Liver (tissue), 9 donors: ENCODE results near the gene FBXO10. TPM values are rescaled to one million over a fixed set of nuclear protein-coding genes. Genes with fewer than 3 reads are reported as not detected.

Experiments used
- DNase-seq: peaks from one replicate; pipeline ENCODE4 v3.0.0-alpha.2; 2017; ENCODE audit warnings: low spot score
- H3K27ac ChIP-seq, 2 donors: one replicate each; pipeline ENCODE4 v1.7.0; 2013; ENCODE audit warnings: inconsistent platforms in 2 of 2, low read length in 2 of 2, control low read depth in 1 of 2, low read depth in 1 of 2, mild to moderate bottlenecking in 1 of 2
- H3K27me3 ChIP-seq, 4 donors: one replicate each; pipeline versions ENCODE4 v1.6.1 to v1.7.0; 2013; ENCODE audit warnings: low read length in 3 of 4, inconsistent platforms in 1 of 4, mild to moderate bottlenecking in 1 of 4, moderate library complexity in 1 of 4; ENCODE audit not compliant: control insufficient read depth in 4 of 4, insufficient read depth in 4 of 4
- H3K36me3 ChIP-seq, 4 donors: one replicate each; pipeline versions ENCODE4 v1.6.1 to v1.7.0; 2013; ENCODE audit warnings: low read length in 3 of 4, mild to moderate bottlenecking in 3 of 4, low read depth in 1 of 4, moderate library complexity in 1 of 4; ENCODE audit not compliant: control insufficient read depth in 4 of 4, insufficient read depth in 3 of 4
- H3K4me1 ChIP-seq, 4 donors: one replicate each; pipeline versions ENCODE4 v1.6.1 to v1.7.0; 2013; ENCODE audit warnings: low read length in 3 of 4, mild to moderate bottlenecking in 3 of 4, moderate library complexity in 1 of 4; ENCODE audit not compliant: control insufficient read depth in 4 of 4, insufficient read depth in 4 of 4
- H3K4me3 ChIP-seq, 3 donors: one replicate each; pipeline versions ENCODE4 v1.6.1 to v1.7.0; 2013; ENCODE audit warnings: low read length in 3 of 3, control low read depth in 1 of 3, low read depth in 1 of 3, mild to moderate bottlenecking in 1 of 3
- H3K9ac ChIP-seq, 2 donors: one replicate each; pipeline ENCODE4 v1.7.0; 2013; ENCODE audit warnings: low read length in 2 of 2, mild to moderate bottlenecking in 2 of 2, moderate library complexity in 2 of 2, control low read depth in 1 of 2, low read depth in 1 of 2
- H3K9me3 ChIP-seq, 4 donors: one replicate each; pipeline versions ENCODE4 v1.6.1 to v1.7.0; 2013; ENCODE audit warnings: low read length in 3 of 4; ENCODE audit not compliant: control insufficient read depth in 4 of 4
- EGR1 ChIP-seq, 2 donors: IDR thresholded peaks; 2 replicates each; pipeline ENCODE4 v1.6.1; 2016 to 2018; ENCODE audit warnings: antibody characterized with exemption in 2 of 2, low read depth in 2 of 2
- FOXA1 ChIP-seq: IDR thresholded peaks from 2 replicates; pipeline ENCODE4 v1.6.1; 2016; ENCODE audit warnings: antibody characterized with exemption
- FOXA2 ChIP-seq: IDR thresholded peaks from 2 replicates; pipeline ENCODE4 v1.6.1; 2016; ENCODE audit warnings: antibody characterized with exemption
- GABPA ChIP-seq, 2 donors: IDR thresholded peaks in 1 of 2; conservative IDR thresholded peaks in 1 of 2; 2 replicates each; pipeline ENCODE4 v1.6.1; 2016; ENCODE audit warnings: antibody characterized with exemption in 2 of 2, mild to moderate bottlenecking in 1 of 2, moderate library complexity in 1 of 2
- HNF4A ChIP-seq, 2 donors: conservative IDR thresholded peaks; 2 replicates each; pipeline ENCODE4 v1.6.1; 2016; ENCODE audit warnings: antibody characterized with exemption in 2 of 2, mild to moderate bottlenecking in 2 of 2
- HNF4G ChIP-seq: IDR thresholded peaks from 2 replicates; pipeline ENCODE4 v1.6.1; 2016; ENCODE audit warnings: antibody characterized with exemption
- JUND ChIP-seq, 2 donors: IDR thresholded peaks; 2 replicates each; pipeline ENCODE4 v1.6.1; 2016; ENCODE audit warnings: antibody characterized with exemption in 2 of 2
- NR2F2 ChIP-seq: IDR thresholded peaks from 2 replicates; pipeline ENCODE4 v1.6.1; 2016; ENCODE audit warnings: antibody characterized with exemption
- RAD21 ChIP-seq, 2 donors: IDR thresholded peaks; 2 replicates each; pipeline ENCODE4 v1.6.1; 2016; ENCODE audit warnings: antibody characterized with exemption in 2 of 2, mild to moderate bottlenecking in 2 of 2
- RXRA ChIP-seq, 2 donors: IDR thresholded peaks; 2 replicates each; pipeline ENCODE4 v1.6.1; 2017 to 2018; ENCODE audit warnings: antibody characterized with exemption in 2 of 2, mild to moderate bottlenecking in 1 of 2
- SP1 ChIP-seq: IDR thresholded peaks from 2 replicates; pipeline ENCODE4 v1.6.1; 2018; ENCODE audit warnings: antibody characterized with exemption, mild to moderate bottlenecking
- TAF1 ChIP-seq: conservative IDR thresholded peaks from 2 replicates; pipeline ENCODE4 v1.6.1; 2016; ENCODE audit warnings: antibody characterized with exemption, mild to moderate bottlenecking
- YY1 ChIP-seq: IDR thresholded peaks from 2 replicates; pipeline ENCODE4 v1.6.1; 2016; ENCODE audit warnings: antibody characterized with exemption, mild to moderate bottlenecking
- WGBS: extraction: QIAGEN DNeasy Blood & Tissue Kit; methylation state at CpG from one replicate; pipeline ENCODE4 v1.1.7; 2013; 5-methylcytosine and 5-hydroxymethylcytosine counted together
- polyA plus RNA-seq, 2 donors: library from polyadenylated mRNA; stranded (reverse) in 1 of 2; unstranded in 1 of 2; fragments of 200-250 nt in 1 of 2; fragments of >200 nt in 1 of 2; fragmentation: Nextera tagmentation in 1 of 2; extraction: Ambion mirVana in 1 of 2; gene quantifications; one replicate each; pipeline versions ENCODE4 v1.2.1 to v1.2.3, GENCODE V29; 2013 to 2015
- total RNA-seq, 2 donors: library from RNA; depleted of rRNA; stranded (reverse); fragments of >200 nt; gene quantifications; one replicate each; pipeline ENCODE4 v1.2.3, GENCODE V29; 2014
- TF ChIP-seq, protein P1 (sequence below): IDR thresholded peaks from 2 replicates; pipeline ENCODE4 v1.6.1; 2016; ENCODE audit warnings: antibody characterized with exemption, mild to moderate bottlenecking
- TF ChIP-seq, protein P2 (sequence below): IDR thresholded peaks from 2 replicates; pipeline ENCODE4 v1.6.1; 2016; ENCODE audit warnings: antibody characterized with exemption
- TF ChIP-seq, protein P3 (sequence below): IDR thresholded peaks from 2 replicates; pipeline ENCODE4 v1.6.1; 2016; ENCODE audit warnings: antibody characterized with exemption
- TF ChIP-seq, protein P4 (sequence below): fragments of 150-350 bp; IDR thresholded peaks from 2 replicates; pipeline ENCODE4 v1.5.1; 2017; ENCODE audit warnings: improper control_type of control experiment, low read depth, low read length; ENCODE audit not compliant: missing input control
- TF ChIP-seq, protein P5 (sequence below): IDR thresholded peaks from 2 replicates; pipeline ENCODE4 v1.6.1; 2016; ENCODE audit warnings: antibody characterized with exemption
- donor health status: healthy.
- donor health status: healthy.
- donor health status: healthy.
- donor health status: healthy.
- donor health status: healthy.

FBXO10 gene
- total and polyA plus RNA-seq, 4 donors, result 1.3 to 5.5 (median 4.1) TPM

DNA sequence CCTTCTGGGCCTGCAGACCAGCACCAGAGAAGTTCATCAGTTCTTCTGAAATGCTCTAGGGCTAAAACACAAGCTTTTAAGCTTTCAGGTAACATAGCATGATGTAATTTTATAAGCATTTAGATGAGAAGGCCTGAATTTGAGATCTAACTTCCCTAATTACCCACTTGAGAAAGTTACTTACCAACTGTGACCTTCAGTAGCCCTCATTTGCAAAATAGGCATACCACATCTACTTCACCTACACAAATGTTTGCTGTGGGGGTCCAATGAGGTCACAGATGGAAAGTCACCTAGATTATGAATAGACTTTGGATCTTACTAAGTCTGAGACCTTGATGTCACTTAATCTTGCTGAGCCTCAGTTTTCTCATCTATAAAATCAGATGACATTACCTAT, 36.5 kb downstream of the FBXO10 start:
- Histone ChIP-seq H3K27ac (no peak overlapping the region), H3K27me3 (no peaks in the 10 kb centered on the region), H3K4me3 (no peak overlapping the region), H3K36me3 (peaks cover 0 to 23% (median 8%) of the 10 kb centered on the region in 4 donors), H3K4me1 (no peaks in the 10 kb centered on the region), H3K9ac (no peak overlapping the region), H3K9me3 (no peaks in the 10 kb centered on the region)
- no peak for DNase-seq
- TF ChIP-seq NR2F2 (no peak), JUND (IDR thresholded peaks at IDR 0.05) (no peak), YY1 (no peak), FOXA1 (no peak), TAF1 (no peak), GABPA (IDR thresholded peaks at IDR 0.05 in 1 of 2, conservative IDR thresholded peaks at IDR 0.05 in 1 of 2) (no peak), RXRA (IDR thresholded peaks at IDR 0.05) (no peak), EGR1 (IDR thresholded peaks at IDR 0.05; ENCODE audit: low read depth in 2 of 2) (no peak)
- TF ChIP-seq, protein P1, sequence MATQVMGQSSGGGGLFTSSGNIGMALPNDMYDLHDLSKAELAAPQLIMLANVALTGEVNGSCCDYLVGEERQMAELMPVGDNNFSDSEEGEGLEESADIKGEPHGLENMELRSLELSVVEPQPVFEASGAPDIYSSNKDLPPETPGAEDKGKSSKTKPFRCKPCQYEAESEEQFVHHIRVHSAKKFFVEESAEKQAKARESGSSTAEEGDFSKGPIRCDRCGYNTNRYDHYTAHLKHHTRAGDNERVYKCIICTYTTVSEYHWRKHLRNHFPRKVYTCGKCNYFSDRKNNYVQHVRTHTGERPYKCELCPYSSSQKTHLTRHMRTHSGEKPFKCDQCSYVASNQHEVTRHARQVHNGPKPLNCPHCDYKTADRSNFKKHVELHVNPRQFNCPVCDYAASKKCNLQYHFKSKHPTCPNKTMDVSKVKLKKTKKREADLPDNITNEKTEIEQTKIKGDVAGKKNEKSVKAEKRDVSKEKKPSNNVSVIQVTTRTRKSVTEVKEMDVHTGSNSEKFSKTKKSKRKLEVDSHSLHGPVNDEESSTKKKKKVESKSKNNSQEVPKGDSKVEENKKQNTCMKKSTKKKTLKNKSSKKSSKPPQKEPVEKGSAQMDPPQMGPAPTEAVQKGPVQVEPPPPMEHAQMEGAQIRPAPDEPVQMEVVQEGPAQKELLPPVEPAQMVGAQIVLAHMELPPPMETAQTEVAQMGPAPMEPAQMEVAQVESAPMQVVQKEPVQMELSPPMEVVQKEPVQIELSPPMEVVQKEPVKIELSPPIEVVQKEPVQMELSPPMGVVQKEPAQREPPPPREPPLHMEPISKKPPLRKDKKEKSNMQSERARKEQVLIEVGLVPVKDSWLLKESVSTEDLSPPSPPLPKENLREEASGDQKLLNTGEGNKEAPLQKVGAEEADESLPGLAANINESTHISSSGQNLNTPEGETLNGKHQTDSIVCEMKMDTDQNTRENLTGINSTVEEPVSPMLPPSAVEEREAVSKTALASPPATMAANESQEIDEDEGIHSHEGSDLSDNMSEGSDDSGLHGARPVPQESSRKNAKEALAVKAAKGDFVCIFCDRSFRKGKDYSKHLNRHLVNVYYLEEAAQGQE, result no peak
- TF ChIP-seq, protein P2, sequence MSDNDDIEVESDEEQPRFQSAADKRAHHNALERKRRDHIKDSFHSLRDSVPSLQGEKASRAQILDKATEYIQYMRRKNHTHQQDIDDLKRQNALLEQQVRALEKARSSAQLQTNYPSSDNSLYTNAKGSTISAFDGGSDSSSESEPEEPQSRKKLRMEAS, result no peak
- TF ChIP-seq, protein P3, sequence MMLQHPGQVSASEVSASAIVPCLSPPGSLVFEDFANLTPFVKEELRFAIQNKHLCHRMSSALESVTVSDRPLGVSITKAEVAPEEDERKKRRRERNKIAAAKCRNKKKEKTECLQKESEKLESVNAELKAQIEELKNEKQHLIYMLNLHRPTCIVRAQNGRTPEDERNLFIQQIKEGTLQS, result no peak

DNA sequence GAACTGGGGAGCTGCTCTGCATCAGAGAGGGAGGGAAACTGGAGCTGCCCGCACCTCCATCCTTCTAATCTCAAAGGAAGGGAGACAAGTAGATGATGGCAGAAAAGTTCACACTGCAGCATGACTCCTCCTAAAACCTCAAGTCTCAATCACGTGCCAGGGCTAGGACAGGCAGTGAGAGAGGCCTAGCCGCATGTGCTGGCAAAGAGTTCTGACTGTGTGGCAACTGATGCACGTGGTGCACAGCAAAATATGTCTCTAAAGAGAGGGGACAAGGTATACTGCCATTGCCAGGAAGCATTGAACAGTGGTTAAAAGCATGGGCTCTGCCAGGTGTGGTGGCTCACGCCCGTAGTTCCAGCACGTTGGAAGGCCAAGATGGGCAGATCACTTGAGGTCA, 38.1 kb downstream of the FBXO10 start:
- TF ChIP-seq, protein P1, result no peak
- no peak for TF ChIP-seq FOXA1
- TF ChIP-seq EGR1 (IDR thresholded peaks at IDR 0.05; ENCODE audit: low read depth in 2 of 2), result no peak
- no peak for TF ChIP-seq HNF4G
- TF ChIP-seq, protein P2, result no peak
- TF ChIP-seq, protein P4, sequence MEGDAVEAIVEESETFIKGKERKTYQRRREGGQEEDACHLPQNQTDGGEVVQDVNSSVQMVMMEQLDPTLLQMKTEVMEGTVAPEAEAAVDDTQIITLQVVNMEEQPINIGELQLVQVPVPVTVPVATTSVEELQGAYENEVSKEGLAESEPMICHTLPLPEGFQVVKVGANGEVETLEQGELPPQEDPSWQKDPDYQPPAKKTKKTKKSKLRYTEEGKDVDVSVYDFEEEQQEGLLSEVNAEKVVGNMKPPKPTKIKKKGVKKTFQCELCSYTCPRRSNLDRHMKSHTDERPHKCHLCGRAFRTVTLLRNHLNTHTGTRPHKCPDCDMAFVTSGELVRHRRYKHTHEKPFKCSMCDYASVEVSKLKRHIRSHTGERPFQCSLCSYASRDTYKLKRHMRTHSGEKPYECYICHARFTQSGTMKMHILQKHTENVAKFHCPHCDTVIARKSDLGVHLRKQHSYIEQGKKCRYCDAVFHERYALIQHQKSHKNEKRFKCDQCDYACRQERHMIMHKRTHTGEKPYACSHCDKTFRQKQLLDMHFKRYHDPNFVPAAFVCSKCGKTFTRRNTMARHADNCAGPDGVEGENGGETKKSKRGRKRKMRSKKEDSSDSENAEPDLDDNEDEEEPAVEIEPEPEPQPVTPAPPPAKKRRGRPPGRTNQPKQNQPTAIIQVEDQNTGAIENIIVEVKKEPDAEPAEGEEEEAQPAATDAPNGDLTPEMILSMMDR, result no peak
- TF ChIP-seq JUND (IDR thresholded peaks at IDR 0.05), result no peak
- TF ChIP-seq, protein P3, result no peak
- no peak for TF ChIP-seq NR2F2
- no peak for TF ChIP-seq FOXA2
- no peak for TF ChIP-seq RAD21 (IDR thresholded peaks at IDR 0.05)
- TF ChIP-seq YY1, result no peak
- TF ChIP-seq, protein P5, sequence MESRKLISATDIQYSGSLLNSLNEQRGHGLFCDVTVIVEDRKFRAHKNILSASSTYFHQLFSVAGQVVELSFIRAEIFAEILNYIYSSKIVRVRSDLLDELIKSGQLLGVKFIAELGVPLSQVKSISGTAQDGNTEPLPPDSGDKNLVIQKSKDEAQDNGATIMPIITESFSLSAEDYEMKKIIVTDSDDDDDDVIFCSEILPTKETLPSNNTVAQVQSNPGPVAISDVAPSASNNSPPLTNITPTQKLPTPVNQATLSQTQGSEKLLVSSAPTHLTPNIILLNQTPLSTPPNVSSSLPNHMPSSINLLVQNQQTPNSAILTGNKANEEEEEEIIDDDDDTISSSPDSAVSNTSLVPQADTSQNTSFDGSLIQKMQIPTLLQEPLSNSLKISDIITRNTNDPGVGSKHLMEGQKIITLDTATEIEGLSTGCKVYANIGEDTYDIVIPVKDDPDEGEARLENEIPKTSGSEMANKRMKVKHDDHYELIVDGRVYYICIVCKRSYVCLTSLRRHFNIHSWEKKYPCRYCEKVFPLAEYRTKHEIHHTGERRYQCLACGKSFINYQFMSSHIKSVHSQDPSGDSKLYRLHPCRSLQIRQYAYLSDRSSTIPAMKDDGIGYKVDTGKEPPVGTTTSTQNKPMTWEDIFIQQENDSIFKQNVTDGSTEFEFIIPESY, result no peak
- TF ChIP-seq HNF4A (conservative IDR thresholded peaks at IDR 0.05), result no peak
- no peak for TF ChIP-seq RXRA (IDR thresholded peaks at IDR 0.05)
- TF ChIP-seq GABPA (IDR thresholded peaks at IDR 0.05 in 1 of 2, conservative IDR thresholded peaks at IDR 0.05 in 1 of 2), result no peak
- TF ChIP-seq TAF1, result no peak
- no peak for TF ChIP-seq SP1
- Histone ChIP-seq H3K4me3 (no peak overlapping the region), H3K27me3 (no peaks in the 10 kb centered on the region), H3K9me3 (no peaks in the 10 kb centered on the region), H3K27ac (no peak overlapping the region), H3K9ac (no peak overlapping the region), H3K4me1 (no peaks in the 10 kb centered on the region), H3K36me3 (peaks cover 0 to 23% (median 8%) of the 10 kb centered on the region in 4 donors)
- DNase-seq, result no peak
- WGBS, result 96% methylated on average over 7 of the region's 7 CpGs
